ENCODE results near the gene SLC15A2. TPM values are rescaled to one million over a fixed set of nuclear protein-coding genes. Genes with fewer than 3 reads are reported as not detected.

The SLC15A2 gene
- total RNA-seq, 1 donor from 2014 or later = not detected

- Histone ChIP-seq H3K27ac (no peak overlapping the region), H3K9me3 (peaks cover 6 to 22% of the 10 kb centered on the region in 2 donors), H3K4me3 (no peak overlapping the region), H3K27me3 (no peaks in the 10 kb centered on the region), H3K4me1 (no peaks in the 10 kb centered on the region), H3K36me3 (no peaks in the 10 kb centered on the region)
- no peak for DNase-seq (ENCODE audit: low spot score in 2 of 2)
- TF ChIP-seq CTCF (IDR thresholded peaks at IDR 0.05) = no peak
- intact Hi-C loops (cut with DNase I) = no loop called here
These were observed 62.2 kb downstream of the SLC15A2 start for GRCh38 chr3:121956363-121956762.

GRCh38 chr3:121957674-121958415 is 63.6 kb downstream of the SLC15A2 start:
- no peak for TF ChIP-seq CTCF (IDR thresholded peaks at IDR 0.05)
- no peak overlapping the region for H3K4me3 ChIP-seq
- intact Hi-C loops (cut with DNase I) = no loop called here
- no peaks in the 10 kb centered on the region for H3K36me3 ChIP-seq
- no peaks in the 10 kb centered on the region for H3K27me3 ChIP-seq
- no peak overlapping the region for H3K27ac ChIP-seq
- H3K4me1 ChIP-seq = no peaks in the 10 kb centered on the region
- H3K9me3 ChIP-seq = peaks cover 0 to 7% of the 10 kb centered on the region in 2 donors
- no peak for DNase-seq (ENCODE audit: low spot score in 2 of 2)

GRCh38 chr3:121958801-121959200 is 64.6 kb downstream of the SLC15A2 start:
- DNase-seq (ENCODE audit: low spot score in 2 of 2) = no peak
- Histone ChIP-seq H3K27me3 (no peaks in the 10 kb centered on the region), H3K4me3 (no peak overlapping the region), H3K4me1 (no peaks in the 10 kb centered on the region), H3K27ac (no peak overlapping the region), H3K36me3 (no peaks in the 10 kb centered on the region), H3K9me3 (no peaks in the 10 kb centered on the region)
- intact Hi-C loops (cut with DNase I) = no loop called here
- TF ChIP-seq CTCF (IDR thresholded peaks at IDR 0.05) = no peak

GRCh38 chr3:121961283-121961682 is 67.1 kb downstream of the SLC15A2 start:
- Histone ChIP-seq H3K9me3 (no peaks in the 10 kb centered on the region), H3K4me3 (no peak overlapping the region), H3K27ac (no peak overlapping the region), H3K27me3 (no peaks in the 10 kb centered on the region), H3K36me3 (no peaks in the 10 kb centered on the region), H3K4me1 (no peaks in the 10 kb centered on the region)
- DNase-seq (ENCODE audit: low spot score in 2 of 2) = no peak
- TF ChIP-seq CTCF (IDR thresholded peaks at IDR 0.05) = no peak
- intact Hi-C loops (cut with DNase I) = no loop called here

- intact Hi-C loops (cut with DNase I) = no loop called here
- no peaks in the 10 kb centered on the region for H3K4me1 ChIP-seq
- no peak overlapping the region for H3K4me3 ChIP-seq
- H3K27me3 ChIP-seq = no peaks in the 10 kb centered on the region
- H3K9me3 ChIP-seq = no peaks in the 10 kb centered on the region
- no peak for DNase-seq (ENCODE audit: low spot score in 2 of 2)
- TF ChIP-seq CTCF (IDR thresholded peaks at IDR 0.05) = no peak
- no peaks in the 10 kb centered on the region for H3K36me3 ChIP-seq
- H3K27ac ChIP-seq = no peak overlapping the region
These were observed 68.2 kb downstream of the SLC15A2 start for GRCh38 chr3:121962443-121962842.

Measured in ascending aorta (tissue), 2 donors.